HepG2 (cell line): Measurements from ENCODE around the gene ODAPH. TPM values are rescaled to one million over a fixed set of nuclear protein-coding genes. Genes with fewer than 3 reads are reported as not detected.

Experiments used
- CEBPZ ChIP-seq: IDR thresholded peaks from 2 replicates; pipeline ENCODE4 v1.6.1; 2012; ENCODE audit warnings: low read length, improper control_type of control experiment
- CTCF ChIP-seq: sonication (generic); formaldehyde crosslinking; IDR thresholded peaks from 2 replicates; pipeline ENCODE4 v1.5.0; 2020; ENCODE audit warnings: mild to moderate bottlenecking, missing genetic modification reagents, moderate library complexity
- ERF ChIP-seq: IDR thresholded peaks from 2 replicates; pipeline ENCODE4 v1.6.1; 2018; ENCODE audit warnings: missing biosample characterization, missing genetic modification reagents
- FOXA3 ChIP-seq: IDR thresholded peaks from 2 replicates; pipeline ENCODE4 v1.6.1; 2016; ENCODE audit warnings: missing genetic modification reagents, missing compliant biosample characterization
- HOXD1 ChIP-seq: sonication (generic); formaldehyde crosslinking; IDR thresholded peaks from 2 replicates; pipeline ENCODE4 v1.5.0; 2020; ENCODE audit warnings: missing genetic modification reagents
- IRF2 ChIP-seq: IDR thresholded peaks from 2 replicates; pipeline ENCODE4 v1.6.1; 2018; ENCODE audit warnings: missing genetic modification reagents, missing compliant biosample characterization
- KDM1A ChIP-seq: IDR thresholded peaks from 2 replicates; pipeline ENCODE4 v1.6.1; 2016; ENCODE audit warnings: missing compliant biosample characterization
- KDM6A ChIP-seq: IDR thresholded peaks from 2 replicates; pipeline ENCODE4 v1.6.1; 2016; ENCODE audit warnings: low read depth
- MATR3 ChIP-seq: sonication (generic); formaldehyde crosslinking; IDR thresholded peaks from 2 replicates; pipeline ENCODE4 v1.4.0; 2020; ENCODE audit warnings: missing genetic modification reagents
- NRL ChIP-seq: sonication (generic); formaldehyde crosslinking; IDR thresholded peaks from 2 replicates; pipeline ENCODE4 v1.5.0; 2020; ENCODE audit warnings: missing genetic modification reagents, mild to moderate bottlenecking, moderate library complexity, borderline replicate concordance
- POGZ ChIP-seq: sonication (generic); formaldehyde crosslinking; IDR thresholded peaks from 2 replicates; pipeline ENCODE4 v1.4.0; 2020; ENCODE audit warnings: mild to moderate bottlenecking, missing genetic modification reagents
- POLR2AphosphoS2 ChIP-seq: IDR thresholded peaks from 2 replicates; pipeline ENCODE4 v1.6.1; 2011; ENCODE audit warnings: low read depth, low read length, improper control_type of control experiment
- TBP ChIP-seq: sonication (generic); formaldehyde crosslinking; IDR thresholded peaks from 2 replicates; pipeline ENCODE4 v1.5.0; 2020; ENCODE audit warnings: missing genetic modification reagents
- THAP11 ChIP-seq: IDR thresholded peaks from 2 replicates; pipeline ENCODE4 v1.6.1; 2016; ENCODE audit warnings: missing biosample characterization, missing genetic modification reagents
- ZBTB2 ChIP-seq: sonication (generic); formaldehyde crosslinking; IDR thresholded peaks from 2 replicates; pipeline ENCODE4 v1.8.0; 2022; ENCODE audit warnings: low read depth, missing genetic modification reagents
- ZBTB38 ChIP-seq: sonication (generic); formaldehyde crosslinking; IDR thresholded peaks from 2 replicates; pipeline ENCODE4 v1.5.1; 2020; ENCODE audit warnings: mild to moderate bottlenecking, missing genetic modification reagents
- ZNF136 ChIP-seq: sonication (generic); formaldehyde crosslinking; IDR thresholded peaks from 2 replicates; pipeline ENCODE4 v1.8.1; 2022; ENCODE audit warnings: low read depth, mild to moderate bottlenecking, moderate library complexity, missing genetic modification reagents
- ZNF281 ChIP-seq: sonication (generic); formaldehyde crosslinking; IDR thresholded peaks from 2 replicates; pipeline ENCODE4 v1.4.0; 2020; ENCODE audit warnings: missing genetic modification reagents, borderline replicate concordance
- ZNF326 ChIP-seq: sonication (generic); formaldehyde crosslinking; IDR thresholded peaks from 2 replicates; pipeline ENCODE4 v1.4.0; 2020; ENCODE audit warnings: missing genetic modification reagents, borderline replicate concordance
- ZNF329 ChIP-seq: sonication (generic); formaldehyde crosslinking; IDR thresholded peaks from 2 replicates; pipeline ENCODE4 v1.9.0; 2021; ENCODE audit warnings: low read depth, mild to moderate bottlenecking, missing genetic modification reagents
- ZNF333 ChIP-seq: sonication (generic); formaldehyde crosslinking; IDR thresholded peaks from 2 replicates; pipeline ENCODE4 v1.4.0; 2020; ENCODE audit warnings: mild to moderate bottlenecking, missing genetic modification reagents, borderline replicate concordance
- ZNF83 ChIP-seq: sonication (generic); formaldehyde crosslinking; IDR thresholded peaks from 2 replicates; pipeline ENCODE4 v1.4.0; 2020; ENCODE audit warnings: missing genetic modification reagents, mild to moderate bottlenecking, borderline replicate concordance
- ZNF883 ChIP-seq: sonication (generic); formaldehyde crosslinking; IDR thresholded peaks from 2 replicates; pipeline ENCODE4 v1.5.1; 2020; ENCODE audit warnings: mild to moderate bottlenecking, missing genetic modification reagents; ENCODE audit errors: not compliant biosample characterization
- polyA plus RNA-seq, 8 experiments: library from polyadenylated mRNA; depleted of rRNA in 3 of 8; stranded (reverse) in 7 of 8; unstranded in 1 of 8; fragments of >200 nt; fragmentation: Illumina TruSeq in 4 of 8; extraction: Trizol in 4 of 8; gene quantifications; 2 replicates each; pipeline versions ENCODE4 v1.2.1 to v1.2.3, GENCODE V29; 2011 to 2016; ENCODE audit warnings: low read depth in 4 of 8, missing spikeins in 1 of 8, mixed read lengths in 1 of 8; ENCODE audit not compliant: insufficient read depth in 1 of 8
- total RNA-seq, 5 experiments: library from RNA; depleted of rRNA; stranded (reverse); fragments of >200 nt; fragmentation: Illumina TruSeq; extraction: Trizol; gene quantifications; 2 replicates each; pipeline ENCODE4 v1.2.3, GENCODE V29; 2016; ENCODE audit warnings: low read depth in 1 of 5

ODAPH gene
- total and polyA plus RNA-seq, 2 of the 13 experiments (the other 11 are each of a cell fraction or from before 2014, with no cell fraction given): 0.50 TPM; not detected in 1

GRCh38 chr4:75513526-75514130 is 42.2 kb upstream of the ODAPH start (continued):
- TF ChIP-seq NRL: no peak
- TF ChIP-seq ZNF136 (CRISPR knock-in tag): no peak
- TF ChIP-seq ZNF883 (CRISPR knock-in tag): no peak
- no peak for TF ChIP-seq TBP (CRISPR knock-in tag)
- no peak for TF ChIP-seq POLR2AphosphoS2
- TF ChIP-seq ZNF333 (CRISPR knock-in tag): no peak
- TF ChIP-seq ZBTB38 (CRISPR knock-in tag): no peak
- TF ChIP-seq POGZ (CRISPR knock-in tag): no peak
- no peak for TF ChIP-seq CEBPZ
- TF ChIP-seq ZNF326 (CRISPR knock-in tag): no peak
- no peak for TF ChIP-seq THAP11 (CRISPR knock-in tag)
- no peak for TF ChIP-seq ZBTB2 (CRISPR knock-in tag)
- TF ChIP-seq KDM1A (CRISPR knock-in tag): no peak
- no peak for TF ChIP-seq CTCF
- no peak for TF ChIP-seq IRF2 (CRISPR knock-in tag)
- TF ChIP-seq ERF (CRISPR knock-in tag): no peak
- TF ChIP-seq ZNF281 (CRISPR knock-in tag): no peak
- TF ChIP-seq ZNF329 (CRISPR knock-in tag): no peak
- TF ChIP-seq HOXD1 (CRISPR knock-in tag): 0 out of 2 replicates have a peak, but pooled peaks have one; percentile 1
- TF ChIP-seq MATR3 (CRISPR knock-in tag): no peak
- TF ChIP-seq FOXA3: no peak
- TF ChIP-seq KDM6A (CRISPR knock-in tag): no peak
- TF ChIP-seq ZNF83 (CRISPR knock-in tag): no peak
